Activated B cell treated with CpG ODN at 0.5 μM for 24 hours (primary cell): ENCODE results near the gene RCOR1. TPM values are rescaled to one million over a fixed set of nuclear protein-coding genes. Genes with fewer than 3 reads are reported as not detected.
"Not testable (repeated sequence)": the region's sequence is repeated elsewhere in the genome, so short reads cannot be mapped to it uniquely, and the experiment has no call there.

Experiments used
- ATAC-seq: fragments of 200-7000 bp; cut with Tn5 transposase; one replicate; pipeline ENCODE4 v1.10.0; 2021; ENCODE audit warnings: low read depth, mild to moderate bottlenecking, moderate library complexity
- CTCF ChIA-PET: fragments of 350-600 bp; sonication (Branson Sonifier 250); formaldehyde crosslinking; loops from one replicate; lab custom pipeline; 2021; ENCODE audit warnings: antibody characterized with exemption; lab: Charles Lee
- POLR2A ChIA-PET: fragments of 350-600 bp; sonication (Branson Sonifier 250); formaldehyde crosslinking; loops from one replicate; lab custom pipeline; 2021; ENCODE audit warnings: antibody characterized with exemption; lab: Charles Lee
- DNase-seq: peaks from one replicate; pipeline ENCODE4 v3.0.0; 2022
- H3K27ac Mint-ChIP-seq: one replicate; pipeline ENCODE4 v1.8.0; 2020; ENCODE audit warnings: mixed read lengths
- H3K27me3 Mint-ChIP-seq: one replicate; pipeline ENCODE4 v1.8.0; 2021; ENCODE audit warnings: mixed read lengths
- H3K36me3 Mint-ChIP-seq: one replicate; pipeline ENCODE4 v1.8.0; 2021; ENCODE audit warnings: low read depth, mixed read lengths
- H3K4me1 Mint-ChIP-seq: one replicate; pipeline ENCODE4 v1.8.0; 2021; ENCODE audit warnings: mixed read lengths
- H3K4me3 Mint-ChIP-seq: one replicate; pipeline ENCODE4 v1.8.0; 2020; ENCODE audit warnings: mild to moderate bottlenecking, mixed read lengths
- H3K9me3 Mint-ChIP-seq: one replicate; pipeline ENCODE4 v1.8.0; 2020; ENCODE audit warnings: mixed read lengths
- CTCF ChIP-seq: fragments of 200-600 bp; IDR thresholded peaks from one replicate; pipeline ENCODE4 v1.8.0; 2022; ENCODE audit warnings: antibody characterized with exemption, mild to moderate bottlenecking
- intact Hi-C: fragments of 100-400 bp; cut with micrococcal nuclease; formaldehyde crosslinking; loops from one replicate; pipeline ENCODE4 v1.15.1; 2024
- total RNA-seq: library from RNA; stranded (reverse); gene quantifications from 2 replicates; pipeline ENCODE4 v1.2.3, GENCODE V29; 2022

The RCOR1 gene
- total RNA-seq, 1 donor from 2014 or later: 23.0 TPM

- H3K27me3 Mint-ChIP-seq: peaks cover 25% of the 10 kb centered on the region
- ATAC-seq (no peak), DNase-seq (no peak)
- no peak overlapping the region for H3K4me3 Mint-ChIP-seq
- POLR2A ChIA-PET: interaction anchor here (1.0 kb wide), 1 partner anchor 15 kb away, joined by 3 read pairs; no protein-coding TSS in a partner anchor
- no peak for TF ChIP-seq CTCF
- intact Hi-C loops: no loop called here
- peaks cover 11% of the 10 kb centered on the region for H3K4me1 Mint-ChIP-seq
- CTCF ChIA-PET: no interaction called here
- no peaks in the 10 kb centered on the region for H3K36me3 Mint-ChIP-seq
- no peaks in the 10 kb centered on the region for H3K9me3 Mint-ChIP-seq
- H3K27ac Mint-ChIP-seq: no peak overlapping the region
Observed at GRCh38 chr14:102548616-102549240, 43.7 kb upstream of the RCOR1 start.

GRCh38 chr14:102550927-102551401 is 41.5 kb upstream of the RCOR1 start:
- CTCF ChIA-PET, POLR2A ChIA-PET, H3K4me3 Mint-ChIP-seq, H3K27ac Mint-ChIP-seq, H3K9me3 Mint-ChIP-seq, H3K4me1 Mint-ChIP-seq, H3K36me3 Mint-ChIP-seq, ATAC-seq, DNase-seq, intact Hi-C loops: not testable (repeated sequence)
- H3K27me3 Mint-ChIP-seq: peaks cover 13% of the 10 kb centered on the region

- Mint-ChIP-seq H3K27ac (no peak overlapping the region), H3K27me3 (peaks cover 11% of the 10 kb centered on the region), H3K9me3 (no peaks in the 10 kb centered on the region), H3K4me3 (no peak overlapping the region), H3K36me3 (no peaks in the 10 kb centered on the region), H3K4me1 (peaks cover 5% of the 10 kb centered on the region)
- CTCF ChIA-PET: no interaction called here
- intact Hi-C loops: no loop called here
- TF ChIP-seq CTCF: no peak
- POLR2A ChIA-PET: no interaction called here
- DNase-seq: no peak
- no peak for ATAC-seq
Observed at GRCh38 chr14:102551995-102552705, 40.3 kb upstream of the RCOR1 start.

- Mint-ChIP-seq H3K4me3 (peak overlapping the region; percentile 78), H3K27me3 (peaks cover 2% of the 10 kb centered on the region), H3K9me3 (no peaks in the 10 kb centered on the region), H3K36me3 (no peaks in the 10 kb centered on the region), H3K27ac (peak overlapping the region; percentile 69), H3K4me1 (peaks cover 4% of the 10 kb centered on the region)
- peak; percentile 66 for DNase-seq
- ChIA-PET CTCF (no interaction called here), POLR2A (interaction anchor here (0.7 to 1.3 kb wide), 6 partner anchors 10 to 454 kb away, joined by 3 to 9 read pairs (median 4); no protein-coding TSS in a partner anchor)
- ATAC-seq: peak; percentile 86
- no peak for TF ChIP-seq CTCF
- intact Hi-C loops: loop anchor here (1.0 kb wide), 2 partner anchors 10 to 37 kb away; partner anchors contain the start of gene RCOR1
Observed at GRCh38 chr14:102554821-102555819, 37.3 kb upstream of the RCOR1 start.

GRCh38 chr14:102556098-102556677 is 36.3 kb upstream of the RCOR1 start:
- TF ChIP-seq CTCF: no peak
- ATAC-seq (no peak), DNase-seq (no peak)
- Mint-ChIP-seq H3K4me1 (peaks cover 14% of the 10 kb centered on the region), H3K9me3 (no peaks in the 10 kb centered on the region), H3K27ac (no peak overlapping the region), H3K27me3 (no peaks in the 10 kb centered on the region), H3K36me3 (no peaks in the 10 kb centered on the region), H3K4me3 (peak overlapping the region; percentile 78)
- ChIA-PET POLR2A (interaction anchor here (0.7 to 1.0 kb wide), 5 partner anchors 9 to 315 kb away, joined by 4 read pairs; no protein-coding TSS in a partner anchor), CTCF (no interaction called here)
- intact Hi-C loops: no loop called here
